NCI-H345 treated with DMSO at 0.1 percent for 48 hours (cell line): ENCODE measurements around the gene PTEN.

ENCODE experiments used
- DNase-seq: peaks from one replicate; lab custom pipeline; 2025; ENCODE audit not compliant: unreplicated experiment; lab: John Stamatoyannopoulos, UW

PTEN gene

DNA sequence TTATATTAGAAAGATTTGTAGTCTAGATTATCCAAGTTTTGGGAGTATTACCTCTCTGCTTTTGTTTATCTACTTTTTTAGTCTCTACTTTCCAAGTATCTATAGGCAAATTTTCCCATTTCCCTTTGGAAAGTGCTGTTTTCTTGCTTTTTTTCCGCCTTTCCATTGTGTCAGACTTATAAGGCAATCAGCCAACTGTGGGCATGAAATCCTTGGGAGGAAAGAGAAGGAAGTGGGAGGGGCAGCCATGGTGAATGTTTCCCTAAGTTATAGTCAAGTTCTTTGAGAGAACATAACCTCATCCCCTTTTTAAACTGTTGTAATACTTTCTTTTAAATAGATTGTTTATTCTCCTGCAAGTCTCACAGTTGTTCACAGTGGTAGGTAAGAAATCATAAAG lies 52.6 kb downstream of the PTEN start:
- no peak for DNase-seq

GRCh38 chr10:87916515-87916914 lies 53.1 kb downstream of the PTEN start:
- DNase-seq, result no peak

DNA sequence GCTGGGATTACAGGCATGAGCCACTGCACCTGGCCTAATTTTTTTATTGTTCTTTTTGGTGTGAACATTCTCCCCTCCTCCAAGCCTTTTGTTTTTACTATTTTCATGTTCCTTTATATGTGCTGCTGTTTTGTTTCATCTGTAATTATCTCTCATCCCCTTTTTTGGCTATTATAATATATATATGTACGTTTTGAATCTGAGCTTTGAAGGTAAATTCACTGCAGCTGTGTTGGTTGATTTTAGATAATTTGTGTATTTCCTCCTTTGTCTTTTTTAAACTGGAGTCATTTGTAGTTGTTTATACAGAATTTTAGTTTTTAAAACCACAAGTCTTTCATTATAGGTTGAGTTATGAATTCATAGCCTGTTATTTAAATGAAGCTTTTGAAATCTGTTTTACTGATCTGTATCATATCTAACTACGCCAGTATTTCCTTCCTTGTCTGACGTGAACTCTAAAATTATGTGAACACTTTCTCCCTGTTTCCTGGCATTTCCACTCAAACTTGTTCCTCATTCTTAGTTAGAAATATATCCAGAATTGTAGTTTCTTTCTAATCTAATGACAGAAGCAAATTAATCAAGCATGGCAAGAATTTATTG lies 54.9 kb downstream of the PTEN start:
- no peak for DNase-seq

DNA sequence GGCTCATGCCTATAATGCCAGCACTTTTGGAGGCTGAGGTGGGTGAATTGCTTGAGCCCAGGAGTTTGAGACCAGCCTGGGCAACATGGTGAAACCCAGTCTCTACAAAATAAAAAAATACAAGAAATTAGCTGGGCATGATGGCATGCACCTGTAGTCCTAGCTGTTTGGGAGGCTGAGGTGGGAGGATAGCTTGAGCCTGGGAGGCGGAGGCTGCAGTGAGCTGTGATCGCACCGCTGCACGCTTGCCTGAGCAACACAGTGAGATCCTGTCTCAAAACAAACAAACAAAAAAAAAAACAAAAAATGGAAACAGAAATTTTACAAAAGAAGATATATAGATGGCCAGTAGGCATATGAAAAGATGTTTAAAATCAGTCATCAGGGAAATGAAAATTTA lies 57.1 kb downstream of the PTEN start:
- DNase-seq, result no peak

DNA sequence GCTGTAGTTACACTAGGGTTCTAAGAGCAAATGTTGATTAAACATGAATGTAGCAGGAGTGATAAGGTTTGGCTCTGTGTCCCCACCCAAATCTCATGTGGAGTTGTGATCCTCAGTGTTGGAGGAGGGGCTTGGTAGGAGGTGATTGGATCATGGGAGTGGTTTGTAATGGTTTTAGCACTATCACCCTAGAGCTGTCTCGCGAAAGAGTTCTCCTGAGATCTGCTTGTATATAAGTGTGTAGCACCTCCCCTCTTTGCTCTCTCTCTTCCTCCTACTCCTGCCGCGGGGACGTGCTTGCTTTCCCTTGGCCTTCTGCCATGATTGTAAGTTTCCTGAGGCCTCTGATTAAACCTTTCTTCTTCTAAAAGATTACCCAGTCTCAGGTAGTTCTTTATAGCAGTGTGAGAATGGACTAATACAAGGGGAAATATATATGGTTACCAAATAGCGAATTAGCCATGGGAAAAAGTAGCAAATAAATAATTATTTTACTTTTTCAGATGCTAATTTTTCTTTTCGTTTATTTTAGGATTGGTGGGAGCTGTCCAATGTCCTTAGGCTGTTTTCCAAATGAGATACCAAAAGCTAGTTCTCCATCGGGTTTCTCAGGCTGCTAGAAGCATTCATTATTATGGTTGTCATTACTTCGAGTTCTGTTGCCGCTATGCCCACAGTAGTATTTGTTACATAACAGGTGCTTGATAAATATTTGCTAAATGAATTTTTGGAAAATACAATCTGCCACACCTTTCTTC lies 58.7 kb downstream of the PTEN start:
- no peak for DNase-seq

GRCh38 chr10:87923233-87923632 lies 59.8 kb downstream of the PTEN start:
- no peak for DNase-seq

DNA sequence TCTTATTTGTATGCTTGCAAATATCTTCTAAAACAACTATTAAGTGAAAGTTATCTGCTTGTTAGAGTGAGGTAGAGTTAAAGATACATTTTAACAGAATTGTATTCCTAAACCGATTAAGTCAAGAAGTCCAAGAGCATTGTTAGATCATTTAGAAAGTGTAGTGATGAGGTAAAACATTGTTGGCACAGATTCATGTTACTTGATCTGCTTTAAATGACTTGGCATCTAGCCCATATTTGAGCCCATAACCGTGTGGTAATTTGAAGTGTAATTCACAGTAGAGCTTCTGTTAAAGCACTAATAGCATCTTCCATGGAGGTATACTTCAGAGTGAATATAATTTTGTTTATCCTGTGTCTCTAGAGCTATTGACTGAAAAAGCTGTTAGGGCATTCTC lies 62.1 kb downstream of the PTEN start:
- peak; percentile 90 for DNase-seq

- DNase-seq, result no peak
These were observed 63.7 kb downstream of the PTEN start for GRCh38 chr10:87927091-87927490.

DNA sequence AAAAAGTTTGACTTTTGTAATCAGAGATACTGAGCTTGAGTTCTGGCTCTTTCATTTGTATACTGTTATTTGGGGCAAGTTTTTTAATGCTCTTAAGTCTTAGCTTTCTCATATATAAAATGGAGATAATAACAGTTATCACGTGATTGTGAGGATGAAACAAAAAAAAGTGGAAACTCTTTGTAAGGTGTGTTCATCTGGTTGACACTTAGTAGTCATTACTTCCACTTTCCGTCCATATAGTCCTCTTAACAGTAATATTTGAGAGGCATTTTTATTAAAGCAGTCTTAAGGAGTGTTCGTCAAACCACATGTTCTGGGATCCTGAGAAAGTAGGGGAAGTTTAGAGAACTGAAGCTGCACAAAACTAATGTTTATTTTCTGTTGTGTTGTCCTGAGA lies 65.6 kb downstream of the PTEN start:
- DNase-seq, result no peak

GRCh38 chr10:87930141-87930540 lies 66.7 kb downstream of the PTEN start:
- no peak for DNase-seq

- no peak for DNase-seq
These were observed 67.8 kb downstream of the PTEN start for GRCh38 chr10:87930934-87931835.

GRCh38 chr10:87931836-87932230 lies 68.4 kb downstream of the PTEN start:
- no peak for DNase-seq

DNA sequence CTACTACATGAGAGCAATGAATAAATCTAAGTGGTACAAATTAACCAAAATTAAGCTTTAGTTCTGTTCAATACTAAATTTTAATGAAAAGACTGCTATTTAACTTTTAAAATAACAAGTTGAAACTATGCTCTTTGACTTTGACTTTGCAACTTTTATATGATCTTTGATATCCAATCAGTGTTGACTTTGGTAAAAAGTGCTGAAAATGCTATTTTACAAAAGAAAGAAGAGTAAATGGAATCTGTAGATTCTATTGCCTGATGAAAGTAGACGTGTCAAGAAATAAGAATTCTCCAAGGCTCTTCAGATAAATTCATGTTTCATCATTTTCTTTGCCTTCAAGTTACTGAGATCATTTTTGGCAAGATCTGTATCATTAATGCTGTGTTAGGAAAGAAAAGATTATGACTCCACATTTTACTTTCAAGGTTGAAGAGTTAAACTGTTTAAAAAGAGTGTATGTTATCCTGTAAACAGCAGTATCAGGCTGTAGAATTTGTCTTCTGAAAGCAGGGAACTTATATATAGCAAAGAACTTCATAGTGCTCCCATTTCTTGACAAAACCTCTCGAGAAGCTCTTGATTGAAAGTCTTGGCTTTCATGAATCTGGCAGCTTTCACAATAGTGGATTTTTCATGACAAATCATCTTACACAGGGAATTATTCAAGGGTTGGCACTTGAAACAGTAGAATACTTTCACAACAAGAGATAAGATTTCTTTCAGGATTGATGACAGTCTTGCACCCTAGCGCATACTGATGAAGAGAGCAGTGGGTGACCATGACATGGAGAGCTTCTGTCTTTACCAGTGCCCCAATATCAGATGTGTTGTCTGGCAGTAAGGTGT lies 72.1 kb downstream of the PTEN start:
- no peak for DNase-seq

DNA sequence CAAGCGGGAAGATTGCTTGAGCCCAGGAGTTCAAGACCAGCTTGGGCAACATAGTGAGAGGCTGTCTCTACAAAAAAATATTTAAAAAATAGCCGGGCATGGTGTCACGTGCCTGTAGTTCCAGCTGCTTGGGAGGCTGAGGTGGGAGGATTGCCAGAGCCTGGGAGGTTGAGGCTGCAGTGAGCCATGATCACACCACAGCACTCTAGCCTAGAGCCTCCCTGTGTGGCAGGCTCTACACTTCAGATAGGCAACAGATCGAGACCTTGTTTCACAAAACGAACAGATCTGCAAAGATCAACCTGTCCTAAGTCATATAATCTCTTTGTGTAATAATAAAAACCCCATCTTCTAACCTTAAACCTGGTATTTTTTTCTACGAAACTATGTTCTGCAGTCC lies 76.8 kb downstream of the PTEN start:
- DNase-seq, result no peak

DNA sequence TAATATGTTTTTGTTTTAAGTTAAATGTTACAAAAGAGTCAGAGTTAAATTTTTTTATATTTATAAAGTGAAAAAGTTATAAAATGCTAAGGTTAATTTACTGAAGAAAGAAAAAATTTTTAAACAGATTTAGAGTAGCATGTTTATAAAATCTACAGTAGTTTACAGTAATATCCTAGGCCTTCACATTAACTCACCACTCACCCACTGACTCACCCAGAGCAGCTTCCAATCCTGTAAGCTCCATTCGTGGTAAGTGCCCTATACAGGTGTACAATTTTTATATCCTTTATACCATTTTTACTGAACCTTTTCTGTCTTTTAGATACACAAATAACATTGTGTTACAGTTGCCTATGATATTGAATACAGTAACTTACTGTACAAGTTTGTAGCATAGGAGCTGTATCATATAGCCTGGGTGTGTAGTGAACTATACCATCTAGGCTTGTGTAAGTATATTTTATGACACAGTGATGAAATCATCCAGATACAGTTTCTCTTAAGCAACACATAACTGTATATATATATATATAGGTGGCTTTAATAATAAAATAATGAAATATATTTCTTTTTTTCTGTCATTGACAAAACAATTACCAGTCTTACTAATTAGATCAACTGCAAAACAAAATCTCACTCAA lies 79.6 kb downstream of the PTEN start:
- DNase-seq, result no peak

DNA sequence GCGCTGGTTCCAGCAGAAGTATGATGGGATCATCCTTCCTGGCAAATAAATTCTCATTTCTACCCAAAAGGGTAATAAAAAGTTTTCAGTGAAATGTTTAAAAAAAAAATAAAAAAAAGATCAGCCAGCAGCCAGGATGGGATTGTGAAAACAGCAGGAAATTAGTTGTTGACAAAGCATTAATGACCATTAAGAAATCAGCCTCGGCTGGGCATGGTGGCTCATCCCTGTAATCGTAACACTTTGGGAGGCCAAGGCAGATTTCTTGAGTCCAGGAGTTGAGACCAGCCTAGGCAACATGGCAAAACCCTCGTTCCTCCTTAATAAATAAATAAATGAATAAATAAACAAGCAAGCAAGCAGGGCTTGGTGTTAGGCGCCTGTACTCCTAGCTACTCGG lies 82.6 kb downstream of the PTEN start:
- no peak for DNase-seq

GRCh38 chr10:87952612-87953011 lies 89.2 kb downstream of the PTEN start:
- no peak for DNase-seq

GRCh38 chr10:87956055-87956454 lies 92.6 kb downstream of the PTEN start:
- DNase-seq, result no peak

GRCh38 chr10:87957702-87958101 lies 94.3 kb downstream of the PTEN start:
- DNase-seq, result no peak

GRCh38 chr10:87960230-87960629 lies 96.8 kb downstream of the PTEN start:
- no peak for DNase-seq

DNA sequence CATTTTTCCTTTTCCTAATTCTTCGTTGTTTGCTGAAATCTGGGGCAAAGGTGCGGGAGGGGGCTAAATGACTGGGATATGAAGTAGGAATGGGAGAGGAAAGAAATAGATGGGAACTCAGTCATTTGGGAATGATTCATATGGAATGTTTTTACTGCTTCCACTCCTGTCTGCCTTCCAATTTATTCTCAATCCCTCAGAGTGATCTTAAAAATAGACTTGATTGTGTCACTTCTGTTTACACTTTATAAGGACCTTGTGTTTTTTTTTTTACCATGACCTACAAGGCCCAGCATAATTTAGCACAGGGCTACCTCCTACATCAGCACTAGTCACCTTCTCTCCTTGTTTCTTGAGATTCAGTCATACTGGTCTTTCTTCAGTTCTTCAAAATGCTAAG lies 97.9 kb downstream of the PTEN start:
- DNase-seq, result no peak
